ENCODE measurements around the gene SEZ6L2.

GRCh38 chr16:29900102-29900887, 945 bp upstream of the SEZ6L2 start, which contains the start of gene ASPHD1:
- TF ChIP-seq CTCF (IDR thresholded peaks at IDR 0.05) (no peak), POLR2AphosphoS5 (IDR thresholded peaks at IDR 0.05) (no peak)

Measured in breast epithelium (tissue), 3 donors.